NCI-H1092 treated with DMSO at 0.1 percent for 48 hours (cell line): ENCODE results near the gene SLC16A2.
"Not testable (repeated sequence)": the region's sequence is repeated elsewhere in the genome, so short reads cannot be mapped to it uniquely, and the experiment has no call there.

ENCODE experiments used
- DNase-seq: peaks from one replicate; lab custom pipeline; 2025; lab: John Stamatoyannopoulos, UW

SLC16A2 gene

GRCh38 chrX:74446876-74447275 is 25.6 kb downstream of the SLC16A2 start:
- DNase-seq, result no peak

- DNase-seq, result no peak
These were observed 27.4 kb downstream of the SLC16A2 start for GRCh38 chrX:74448669-74449068.

- DNase-seq, result no peak
These were observed 28.1 kb downstream of the SLC16A2 start for GRCh38 chrX:74449322-74449936.

GRCh38 chrX:74449937-74450330 is 28.6 kb downstream of the SLC16A2 start:
- DNase-seq, result no peak

GRCh38 chrX:74450803-74451449 is 29.6 kb downstream of the SLC16A2 start:
- DNase-seq, result no peak

GRCh38 chrX:74451450-74452198 is 30.3 kb downstream of the SLC16A2 start:
- no peak for DNase-seq

- no peak for DNase-seq
These were observed 30.8 kb downstream of the SLC16A2 start for GRCh38 chrX:74452199-74452481.

- no peak for DNase-seq
These were observed 31.9 kb downstream of the SLC16A2 start for GRCh38 chrX:74453178-74453577.

- DNase-seq, result not testable (repeated sequence)
These were observed 32.9 kb downstream of the SLC16A2 start for GRCh38 chrX:74454233-74454632.

- DNase-seq, result no peak
These were observed 37.4 kb downstream of the SLC16A2 start for GRCh38 chrX:74458736-74459135.

- DNase-seq, result no peak
These were observed 40.1 kb downstream of the SLC16A2 start for GRCh38 chrX:74461384-74461783.

- no peak for DNase-seq
These were observed 43.4 kb downstream of the SLC16A2 start for GRCh38 chrX:74464722-74465121.

GRCh38 chrX:74465424-74465823 is 44.1 kb downstream of the SLC16A2 start:
- no peak for DNase-seq

- DNase-seq, result no peak
These were observed 46.4 kb downstream of the SLC16A2 start for GRCh38 chrX:74467656-74468055.

- not testable (repeated sequence) for DNase-seq
These were observed 51.8 kb downstream of the SLC16A2 start for GRCh38 chrX:74473116-74473515.

- DNase-seq, result no peak
These were observed 69.0 kb downstream of the SLC16A2 start for GRCh38 chrX:74490247-74490646.

- DNase-seq, result peak; percentile 32
These were observed 71.5 kb downstream of the SLC16A2 start for GRCh38 chrX:74492720-74493201.

GRCh38 chrX:74493806-74494205 is 72.5 kb downstream of the SLC16A2 start:
- no peak for DNase-seq

- DNase-seq, result no peak
These were observed 77.6 kb downstream of the SLC16A2 start for GRCh38 chrX:74498924-74499323.

GRCh38 chrX:74500067-74500466 is 78.8 kb downstream of the SLC16A2 start:
- DNase-seq, result no peak

GRCh38 chrX:74500555-74500954 is 79.3 kb downstream of the SLC16A2 start:
- DNase-seq, result no peak

- peak; percentile 56 for DNase-seq
These were observed 84.1 kb downstream of the SLC16A2 start for GRCh38 chrX:74505437-74505836.
